Measurements from ENCODE around the gene MCFD2.

The MCFD2 gene

GRCh38 chr2:46915281-46915810 lies at the start of gene MCFD2:
MCFD2 (minus strand) TSS chr2:46915806; CDS start chr2:46909171, 6,635 bp downstream.
- FAIRE-seq (no peak), DNase-seq (ENCODE audit: extremely low spot score, insufficient read length, low read depth) (no peak)

GRCh38 chr2:46964835-46965560 lies 49.4 kb upstream of the MCFD2 start:
- DNase-seq (ENCODE audit: extremely low spot score, insufficient read length, low read depth) (no peak), FAIRE-seq (no peak)

- FAIRE-seq = no peak
These were observed 48.5 kb upstream of the MCFD2 start for GRCh38 chr2:46963941-46964673.

GRCh38 chr2:46963210-46963609 lies 47.6 kb upstream of the MCFD2 start:
- FAIRE-seq (no peak), DNase-seq (ENCODE audit: extremely low spot score, insufficient read length, low read depth) (no peak)

More at GRCh38 chr2:46963941-46964673, 48.5 kb upstream of the MCFD2 start:
- DNase-seq (ENCODE audit: extremely low spot score, insufficient read length, low read depth) = no peak

- DNase-seq (ENCODE audit: extremely low spot score, insufficient read length, low read depth) = no peak
- no peak for FAIRE-seq
These were observed 47.1 kb upstream of the MCFD2 start for GRCh38 chr2:46962751-46963150.

- no peak for FAIRE-seq
- DNase-seq (ENCODE audit: extremely low spot score, insufficient read length, low read depth) = no peak
These were observed 45.0 kb upstream of the MCFD2 start for GRCh38 chr2:46960618-46961017.

- DNase-seq (ENCODE audit: extremely low spot score, insufficient read length, low read depth) (no peak), FAIRE-seq (no peak)
These were observed 42.9 kb upstream of the MCFD2 start for GRCh38 chr2:46958431-46959017.

GRCh38 chr2:46956981-46957531 lies 41.5 kb upstream of the MCFD2 start:
- FAIRE-seq = no peak
- DNase-seq (ENCODE audit: extremely low spot score, insufficient read length, low read depth) = no peak

GRCh38 chr2:46955764-46956163 lies 40.2 kb upstream of the MCFD2 start:
- DNase-seq (ENCODE audit: extremely low spot score, insufficient read length, low read depth) (no peak), FAIRE-seq (no peak)

- DNase-seq (ENCODE audit: extremely low spot score, insufficient read length, low read depth) = no peak
- FAIRE-seq = no peak
These were observed 39.5 kb upstream of the MCFD2 start for GRCh38 chr2:46954951-46955571.

- DNase-seq (ENCODE audit: extremely low spot score, insufficient read length, low read depth) (no peak), FAIRE-seq (no peak)
These were observed 36.6 kb upstream of the MCFD2 start for GRCh38 chr2:46952171-46952570.

- FAIRE-seq (no peak), DNase-seq (ENCODE audit: extremely low spot score, insufficient read length, low read depth) (no peak)
These were observed 35.9 kb upstream of the MCFD2 start for GRCh38 chr2:46951290-46952064.

- FAIRE-seq (no peak), DNase-seq (ENCODE audit: extremely low spot score, insufficient read length, low read depth) (no peak)
These were observed 34.7 kb upstream of the MCFD2 start for GRCh38 chr2:46950314-46950713.

GRCh38 chr2:46947841-46948240 lies 32.2 kb upstream of the MCFD2 start:
- DNase-seq (ENCODE audit: extremely low spot score, insufficient read length, low read depth) (no peak), FAIRE-seq (no peak)

GRCh38 chr2:46945671-46946070 lies 30.1 kb upstream of the MCFD2 start:
- no peak for FAIRE-seq
- no peak for DNase-seq (ENCODE audit: extremely low spot score, insufficient read length, low read depth)

- DNase-seq (ENCODE audit: extremely low spot score, insufficient read length, low read depth) (peak; percentile 59), FAIRE-seq (peak; percentile 88)
These were observed 28.5 kb upstream of the MCFD2 start for GRCh38 chr2:46943881-46944798.

- DNase-seq (ENCODE audit: extremely low spot score, insufficient read length, low read depth) = no peak
- peak; percentile 39 for FAIRE-seq
These were observed 27.5 kb upstream of the MCFD2 start for GRCh38 chr2:46942891-46943626.

GRCh38 chr2:46942143-46942526 lies 26.5 kb upstream of the MCFD2 start:
- FAIRE-seq (peak; percentile 84), DNase-seq (ENCODE audit: extremely low spot score, insufficient read length, low read depth) (peak; percentile 35)

Measured in GM18507 (cell line).